ENCODE results near the gene KSR1. TPM values are rescaled to one million over a fixed set of nuclear protein-coding genes. Genes with fewer than 3 reads are reported as not detected.

KSR1 gene
- total and polyA plus RNA-seq, 10 of the 15 experiments (the other 5 are each of a cell fraction or from before 2014, with no cell fraction given) = 0.97 to 66.6 (median 22.9) TPM

GRCh38 chr17:27602721-27603420, 146.6 kb downstream of the KSR1 start (continued):
- TF ChIP-seq, protein P1, sequence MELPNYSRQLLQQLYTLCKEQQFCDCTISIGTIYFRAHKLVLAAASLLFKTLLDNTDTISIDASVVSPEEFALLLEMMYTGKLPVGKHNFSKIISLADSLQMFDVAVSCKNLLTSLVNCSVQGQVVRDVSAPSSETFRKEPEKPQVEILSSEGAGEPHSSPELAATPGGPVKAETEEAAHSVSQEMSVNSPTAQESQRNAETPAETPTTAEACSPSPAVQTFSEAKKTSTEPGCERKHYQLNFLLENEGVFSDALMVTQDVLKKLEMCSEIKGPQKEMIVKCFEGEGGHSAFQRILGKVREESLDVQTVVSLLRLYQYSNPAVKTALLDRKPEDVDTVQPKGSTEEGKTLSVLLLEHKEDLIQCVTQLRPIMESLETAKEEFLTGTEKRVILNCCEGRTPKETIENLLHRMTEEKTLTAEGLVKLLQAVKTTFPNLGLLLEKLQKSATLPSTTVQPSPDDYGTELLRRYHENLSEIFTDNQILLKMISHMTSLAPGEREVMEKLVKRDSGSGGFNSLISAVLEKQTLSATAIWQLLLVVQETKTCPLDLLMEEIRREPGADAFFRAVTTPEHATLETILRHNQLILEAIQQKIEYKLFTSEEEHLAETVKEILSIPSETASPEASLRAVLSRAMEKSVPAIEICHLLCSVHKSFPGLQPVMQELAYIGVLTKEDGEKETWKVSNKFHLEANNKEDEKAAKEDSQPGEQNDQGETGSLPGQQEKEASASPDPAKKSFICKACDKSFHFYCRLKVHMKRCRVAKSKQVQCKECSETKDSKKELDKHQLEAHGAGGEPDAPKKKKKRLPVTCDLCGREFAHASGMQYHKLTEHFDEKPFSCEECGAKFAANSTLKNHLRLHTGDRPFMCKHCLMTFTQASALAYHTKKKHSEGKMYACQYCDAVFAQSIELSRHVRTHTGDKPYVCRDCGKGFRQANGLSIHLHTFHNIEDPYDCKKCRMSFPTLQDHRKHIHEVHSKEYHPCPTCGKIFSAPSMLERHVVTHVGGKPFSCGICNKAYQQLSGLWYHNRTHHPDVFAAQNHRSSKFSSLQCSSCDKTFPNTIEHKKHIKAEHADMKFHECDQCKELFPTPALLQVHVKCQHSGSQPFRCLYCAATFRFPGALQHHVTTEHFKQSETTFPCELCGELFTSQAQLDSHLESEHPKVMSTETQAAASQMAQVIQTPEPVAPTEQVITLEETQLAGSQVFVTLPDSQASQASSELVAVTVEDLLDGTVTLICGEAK (IDR thresholded peaks at IDR 0.05; ENCODE audit: borderline replicate concordance) = no peak
- TF ChIP-seq MYC (IDR thresholded peaks at IDR 0.05; ENCODE audit: insufficient read depth, insufficient read length, insufficient replicate concordance, low read length, severe bottlenecking) (no peak), CHD2 (IDR thresholded peaks at IDR 0.05; ENCODE audit: borderline replicate concordance, low read depth, low read length) (no peak), YBX1 (IDR thresholded peaks at IDR 0.05) (no peak), BCLAF1 (IDR thresholded peaks at IDR 0.05) (no peak), TARDBP (IDR thresholded peaks at IDR 0.05; ENCODE audit: borderline replicate concordance) (no peak), SPI1 (IDR thresholded peaks at IDR 0.05; ENCODE audit: borderline replicate concordance, insufficient read depth, low read depth, low read length) (no peak), POLR2A (IDR thresholded peaks at IDR 0.05; ENCODE audit: low read depth, low read length) (no peak), CEBPB (IDR thresholded peaks at IDR 0.05; ENCODE audit: borderline replicate concordance in 1 of 2, low read depth in 2 of 2, low read length in 2 of 2) (no peak), GATAD2B (conservative IDR thresholded peaks at IDR 0.05; ENCODE audit: low read depth) (no peak), NFIC (IDR thresholded peaks at IDR 0.05; ENCODE audit: low read depth, low read length) (no peak), ZNF24 (IDR thresholded peaks at IDR 0.05) (no peak)
- TF ChIP-seq, protein P2, sequence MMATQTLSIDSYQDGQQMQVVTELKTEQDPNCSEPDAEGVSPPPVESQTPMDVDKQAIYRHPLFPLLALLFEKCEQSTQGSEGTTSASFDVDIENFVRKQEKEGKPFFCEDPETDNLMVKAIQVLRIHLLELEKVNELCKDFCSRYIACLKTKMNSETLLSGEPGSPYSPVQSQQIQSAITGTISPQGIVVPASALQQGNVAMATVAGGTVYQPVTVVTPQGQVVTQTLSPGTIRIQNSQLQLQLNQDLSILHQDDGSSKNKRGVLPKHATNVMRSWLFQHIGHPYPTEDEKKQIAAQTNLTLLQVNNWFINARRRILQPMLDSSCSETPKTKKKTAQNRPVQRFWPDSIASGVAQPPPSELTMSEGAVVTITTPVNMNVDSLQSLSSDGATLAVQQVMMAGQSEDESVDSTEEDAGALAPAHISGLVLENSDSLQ (IDR thresholded peaks at IDR 0.05) = no peak

Measured in GM12878 (cell line).